ENCODE results near the gene TDRD5.

TDRD5 gene

GRCh38 chr1:179591592-179592580 is at the start of gene TDRD5:
Gene TDRD5 (plus strand): TSS chr1:179591832. CDS start chr1:179592616, 784 bp downstream.
- DNase-seq: no peak

GRCh38 chr1:179545321-179545720 is 46.3 kb upstream of the TDRD5 start:
- no peak for DNase-seq

- DNase-seq: no peak
Measured at GRCh38 chr1:179547021-179547535, 44.6 kb upstream of the TDRD5 start.

GRCh38 chr1:179548666-179549367 is 42.8 kb upstream of the TDRD5 start:
- DNase-seq: no peak

GRCh38 chr1:179549368-179549700 is 42.3 kb upstream of the TDRD5 start:
- DNase-seq: no peak

GRCh38 chr1:179550746-179551682 is 40.6 kb upstream of the TDRD5 start:
- DNase-seq: no peak

- no peak for DNase-seq
Measured at GRCh38 chr1:179554427-179554826, 37.2 kb upstream of the TDRD5 start.

GRCh38 chr1:179558078-179558477 is 33.6 kb upstream of the TDRD5 start:
- DNase-seq: no peak

- DNase-seq: no peak
Measured at GRCh38 chr1:179575497-179576314, 15.9 kb upstream of the TDRD5 start, which contains the start of gene NPHS2. Gene NPHS2 (minus strand): TSS chr1:179575948. CDS start chr1:179575864, 84 bp downstream.

GRCh38 chr1:179576509-179576908 is 15.1 kb upstream of the TDRD5 start:
- DNase-seq: no peak

GRCh38 chr1:179583771-179584320 is 7.8 kb upstream of the TDRD5 start:
- no peak for DNase-seq

- no peak for DNase-seq
Measured at GRCh38 chr1:179586107-179586823, 5.4 kb upstream of the TDRD5 start.

- DNase-seq: no peak
Measured at GRCh38 chr1:179587336-179587735, 4.3 kb upstream of the TDRD5 start.

- DNase-seq: no peak
Measured at GRCh38 chr1:179588425-179589024, 3.1 kb upstream of the TDRD5 start.

- no peak for DNase-seq
Measured at GRCh38 chr1:179589509-179589908, 2.1 kb upstream of the TDRD5 start.

GRCh38 chr1:179590671-179591070 is 961 bp upstream of the TDRD5 start:
- no peak for DNase-seq

GRCh38 chr1:179591253-179591591 is 410 bp upstream of the TDRD5 start:
- no peak for DNase-seq

GRCh38 chr1:179598631-179599030 is 7.0 kb downstream of the TDRD5 start:
- DNase-seq: no peak

GRCh38 chr1:179599623-179600249 is 8.1 kb downstream of the TDRD5 start:
- peak; percentile 16 to 36 for DNase-seq

GRCh38 chr1:179601093-179601492 is 9.5 kb downstream of the TDRD5 start:
- no peak for DNase-seq
